ENCODE data around the gene SH3BP2.

- no peak for TF ChIP-seq POLR2A (IDR thresholded peaks at IDR 0.05)
- TF ChIP-seq CTCF (IDR thresholded peaks at IDR 0.05) = peak in 1 of 4 experiments; percentile 28
- TF ChIP-seq POLR2AphosphoS5 (IDR thresholded peaks at IDR 0.05) = no peak
Observed at GRCh38 chr4:2761035-2761923, 31.6 kb upstream of the SH3BP2 start.

Measured in prostate gland (tissue), 2 donors.